ENCODE measurements around the gene RXRA. TPM values are rescaled to one million over a fixed set of nuclear protein-coding genes. Genes with fewer than 3 reads are reported as not detected.
A peak's percentile ranks its signal among the peaks of the same experiment; 100 is the strongest.

The RXRA gene
- total RNA-seq, 1 donor from 2014 or later: 33.4 TPM

DNA sequence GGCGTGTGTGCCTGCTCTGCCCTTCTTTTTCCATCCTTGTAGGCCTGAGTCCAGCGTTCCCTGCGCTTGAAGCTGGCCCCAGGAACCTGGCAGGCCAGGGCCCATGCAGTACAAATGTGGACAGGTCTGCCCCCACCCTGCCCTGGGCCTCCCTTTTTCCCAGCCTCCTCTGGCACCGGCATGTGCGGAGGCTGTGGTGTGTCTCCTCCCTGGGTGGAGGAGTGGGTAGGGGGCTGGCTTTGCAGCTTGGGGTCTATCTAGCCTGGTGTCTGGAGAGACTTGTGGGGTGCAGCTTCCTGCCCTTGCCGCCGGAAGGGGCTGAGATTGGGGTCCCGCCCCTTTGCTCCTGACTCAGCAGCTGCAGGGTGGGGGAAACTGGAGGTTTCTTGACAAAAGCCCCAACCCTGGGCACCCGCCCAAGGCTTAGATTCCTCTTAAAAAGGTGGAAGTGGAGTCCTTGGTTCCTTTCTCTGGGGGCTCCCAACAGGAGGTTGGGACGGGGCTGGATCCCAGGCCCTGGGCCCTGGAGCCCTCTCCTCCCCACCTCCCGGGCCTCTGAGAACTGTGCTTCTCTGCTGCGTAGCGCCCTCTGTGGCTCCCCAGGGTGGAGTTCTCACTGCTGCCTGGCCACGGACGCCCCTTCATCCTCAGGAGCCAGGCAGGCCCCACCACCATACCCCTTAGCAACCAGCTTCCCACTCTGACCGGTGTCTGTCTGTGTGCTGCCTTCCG is 18.0 kb downstream of the RXRA start:
- TF ChIP-seq, protein P1, sequence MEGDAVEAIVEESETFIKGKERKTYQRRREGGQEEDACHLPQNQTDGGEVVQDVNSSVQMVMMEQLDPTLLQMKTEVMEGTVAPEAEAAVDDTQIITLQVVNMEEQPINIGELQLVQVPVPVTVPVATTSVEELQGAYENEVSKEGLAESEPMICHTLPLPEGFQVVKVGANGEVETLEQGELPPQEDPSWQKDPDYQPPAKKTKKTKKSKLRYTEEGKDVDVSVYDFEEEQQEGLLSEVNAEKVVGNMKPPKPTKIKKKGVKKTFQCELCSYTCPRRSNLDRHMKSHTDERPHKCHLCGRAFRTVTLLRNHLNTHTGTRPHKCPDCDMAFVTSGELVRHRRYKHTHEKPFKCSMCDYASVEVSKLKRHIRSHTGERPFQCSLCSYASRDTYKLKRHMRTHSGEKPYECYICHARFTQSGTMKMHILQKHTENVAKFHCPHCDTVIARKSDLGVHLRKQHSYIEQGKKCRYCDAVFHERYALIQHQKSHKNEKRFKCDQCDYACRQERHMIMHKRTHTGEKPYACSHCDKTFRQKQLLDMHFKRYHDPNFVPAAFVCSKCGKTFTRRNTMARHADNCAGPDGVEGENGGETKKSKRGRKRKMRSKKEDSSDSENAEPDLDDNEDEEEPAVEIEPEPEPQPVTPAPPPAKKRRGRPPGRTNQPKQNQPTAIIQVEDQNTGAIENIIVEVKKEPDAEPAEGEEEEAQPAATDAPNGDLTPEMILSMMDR (IDR thresholded peaks at IDR 0.05; ENCODE audit: insufficient read depth, low read depth, low read length): no peak
- TF ChIP-seq EZH2 (IDR thresholded peaks at IDR 0.05; ENCODE audit: insufficient read depth, low read length): no peak

DNA sequence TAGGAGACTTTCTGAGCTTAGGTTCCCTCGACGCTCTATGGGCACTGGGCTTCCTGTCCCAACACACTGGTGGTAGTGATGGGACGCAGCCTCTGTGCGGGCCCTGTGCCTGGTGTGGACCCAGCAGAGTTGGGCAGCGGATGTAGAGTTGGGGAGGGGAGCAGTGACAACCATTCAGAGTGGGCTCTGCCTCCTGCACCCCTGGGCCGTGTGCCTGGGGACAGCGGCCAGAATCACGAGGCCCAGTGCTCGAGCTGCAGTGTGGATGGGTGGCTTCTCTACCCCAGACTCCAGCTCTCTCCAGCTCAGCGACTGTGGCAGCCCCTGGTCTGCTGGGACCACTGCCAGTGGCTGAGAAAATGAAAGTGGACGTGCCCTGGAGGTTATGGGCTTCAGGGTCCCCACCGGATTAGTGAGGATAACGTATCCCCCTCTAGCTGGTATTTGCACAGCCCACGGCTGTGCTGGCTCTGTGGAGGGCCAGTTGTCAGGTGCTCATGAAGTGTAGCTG is 18.6 kb downstream of the RXRA start:
- H3K27ac ChIP-seq (ENCODE audit: low read depth, low read length): peak overlapping the region; percentile 19
- H4K20me1 ChIP-seq (ENCODE audit: insufficient read depth, low read length): peaks cover 99% of the 10 kb centered on the region
- Mint-ChIP-seq H3K9me3 (ENCODE audit: unreplicated experiment) (no peaks in the 10 kb centered on the region), H3K27me3 (ENCODE audit: low read depth, unreplicated experiment) (no peaks in the 10 kb centered on the region), H3K4me3 (ENCODE audit: unreplicated experiment) (no peak overlapping the region), H3K27ac (ENCODE audit: unreplicated experiment) (no peak overlapping the region), H3K36me3 (ENCODE audit: low read depth, unreplicated experiment) (no peaks in the 10 kb centered on the region), H3K4me1 (ENCODE audit: low read depth, unreplicated experiment) (peaks cover 16% of the 10 kb centered on the region)
- TF ChIP-seq, protein P1 (IDR thresholded peaks at IDR 0.05; ENCODE audit: insufficient read depth, low read depth, low read length): no peak
- no peak for TF ChIP-seq EZH2 (IDR thresholded peaks at IDR 0.05; ENCODE audit: insufficient read depth, low read length)
- H3K36me3 ChIP-seq (ENCODE audit: insufficient read depth, low read length): no peaks in the 10 kb centered on the region
- H3K27me3 ChIP-seq (ENCODE audit: insufficient read depth, low read length): no peaks in the 10 kb centered on the region
- H3K4me2 ChIP-seq (ENCODE audit: low read length): peak overlapping the region; percentile 52
- H3K79me2 ChIP-seq (ENCODE audit: insufficient read depth, low read length): peaks cover 99% of the 10 kb centered on the region
- H3K9ac ChIP-seq (ENCODE audit: low read length): no peak overlapping the region
- peak overlapping the region; percentile 18 for H2AFZ ChIP-seq (ENCODE audit: low read depth, low read length)
- H3K9me3 ChIP-seq (ENCODE audit: insufficient read depth, low read depth, low read length): no peaks in the 10 kb centered on the region
- DNase-seq (ENCODE audit: low read depth) (no peak), FAIRE-seq (no peak)
- H3K4me1 ChIP-seq (ENCODE audit: insufficient read depth, low read length): peaks cover 9% of the 10 kb centered on the region
- no peak overlapping the region for H3K4me3 ChIP-seq (ENCODE audit: insufficient read depth, low read depth, low read length)

More for the DNA sequence above, 18.0 kb downstream of the RXRA start:
- Histone ChIP-seq H2AFZ (ENCODE audit: low read depth, low read length) (peak overlapping the region; percentile 18), H3K4me2 (ENCODE audit: low read length) (peak overlapping the region; percentile 52), H3K36me3 (ENCODE audit: insufficient read depth, low read length) (no peaks in the 10 kb centered on the region), H3K79me2 (ENCODE audit: insufficient read depth, low read length) (peaks cover 99% of the 10 kb centered on the region), H4K20me1 (ENCODE audit: insufficient read depth, low read length) (peaks cover 100% of the 10 kb centered on the region), H3K4me1 (ENCODE audit: insufficient read depth, low read length) (peaks cover 12% of the 10 kb centered on the region), H3K27me3 (ENCODE audit: insufficient read depth, low read length) (no peaks in the 10 kb centered on the region), H3K9me3 (ENCODE audit: insufficient read depth, low read depth, low read length) (no peaks in the 10 kb centered on the region), H3K4me3 (ENCODE audit: insufficient read depth, low read depth, low read length) (no peak overlapping the region), H3K27ac (ENCODE audit: low read depth, low read length) (peak overlapping the region; percentile 19), H3K9ac (ENCODE audit: low read length) (no peak overlapping the region)
- FAIRE-seq (no peak), DNase-seq (ENCODE audit: low read depth) (peak; percentile 51)
- Mint-ChIP-seq H3K4me3 (ENCODE audit: unreplicated experiment) (no peak overlapping the region), H3K27ac (ENCODE audit: unreplicated experiment) (no peak overlapping the region), H3K36me3 (ENCODE audit: low read depth, unreplicated experiment) (no peaks in the 10 kb centered on the region), H3K4me1 (ENCODE audit: low read depth, unreplicated experiment) (peaks cover 14% of the 10 kb centered on the region), H3K9me3 (ENCODE audit: unreplicated experiment) (no peaks in the 10 kb centered on the region), H3K27me3 (ENCODE audit: low read depth, unreplicated experiment) (no peaks in the 10 kb centered on the region)

DNA sequence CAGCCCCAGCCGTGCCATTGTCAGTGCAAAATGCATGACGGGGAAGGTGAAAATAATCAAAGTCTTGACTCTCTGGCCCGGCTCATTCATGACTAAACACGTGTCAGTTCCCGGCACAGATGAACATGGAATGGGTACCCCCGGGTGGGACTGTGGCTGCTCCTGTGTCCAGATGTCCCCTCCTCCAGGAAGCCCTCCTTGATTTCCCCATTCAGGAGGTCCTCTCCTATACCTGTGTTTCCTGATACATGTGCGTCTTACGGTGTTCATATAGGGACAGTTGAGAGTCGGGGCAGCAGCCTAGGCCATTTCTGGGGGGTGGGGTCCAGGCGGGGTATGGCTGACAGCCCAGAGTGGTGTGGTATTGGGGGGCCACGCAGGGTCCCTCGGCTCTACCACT is 19.5 kb downstream of the RXRA start:
- H3K27me3 Mint-ChIP-seq (ENCODE audit: low read depth, unreplicated experiment): no peaks in the 10 kb centered on the region
- H2AFZ ChIP-seq (ENCODE audit: low read depth, low read length): no peak overlapping the region

More for the DNA sequence above, 19.5 kb downstream of the RXRA start:
- DNase-seq (ENCODE audit: low read depth) (no peak), FAIRE-seq (no peak)
- Histone ChIP-seq H3K9ac (ENCODE audit: low read length) (no peak overlapping the region), H3K27me3 (ENCODE audit: insufficient read depth, low read length) (no peaks in the 10 kb centered on the region), H3K27ac (ENCODE audit: low read depth, low read length) (no peak overlapping the region), H4K20me1 (ENCODE audit: insufficient read depth, low read length) (peaks cover 99% of the 10 kb centered on the region), H3K79me2 (ENCODE audit: insufficient read depth, low read length) (peaks cover 99% of the 10 kb centered on the region), H3K4me1 (ENCODE audit: insufficient read depth, low read length) (peaks cover 9% of the 10 kb centered on the region), H3K4me3 (ENCODE audit: insufficient read depth, low read depth, low read length) (no peak overlapping the region), H3K4me2 (ENCODE audit: low read length) (no peak overlapping the region), H3K9me3 (ENCODE audit: insufficient read depth, low read depth, low read length) (no peaks in the 10 kb centered on the region), H3K36me3 (ENCODE audit: insufficient read depth, low read length) (no peaks in the 10 kb centered on the region)
- no peak overlapping the region for H3K4me3 Mint-ChIP-seq (ENCODE audit: unreplicated experiment)
- H3K9me3 Mint-ChIP-seq (ENCODE audit: unreplicated experiment): no peaks in the 10 kb centered on the region
- TF ChIP-seq EZH2 (IDR thresholded peaks at IDR 0.05; ENCODE audit: insufficient read depth, low read length): no peak
- TF ChIP-seq, protein P1 (IDR thresholded peaks at IDR 0.05; ENCODE audit: insufficient read depth, low read depth, low read length): no peak
- no peaks in the 10 kb centered on the region for H3K36me3 Mint-ChIP-seq (ENCODE audit: low read depth, unreplicated experiment)
- peaks cover 17% of the 10 kb centered on the region for H3K4me1 Mint-ChIP-seq (ENCODE audit: low read depth, unreplicated experiment)
- no peak overlapping the region for H3K27ac Mint-ChIP-seq (ENCODE audit: unreplicated experiment)

All from astrocyte (in vitro differentiated cells and primary cell).